GM12872 (cell line): ENCODE results near the gene YBX2.

Experiments used
- TF ChIP-seq, protein P1 (sequence below): IDR thresholded peaks from 3 replicates; pipeline ENCODE4 v1.5.1; 2011; ENCODE audit warnings: low read depth, mild to moderate bottlenecking, low read length, moderate library complexity; ENCODE audit not compliant: insufficient read depth

YBX2 gene

DNA sequence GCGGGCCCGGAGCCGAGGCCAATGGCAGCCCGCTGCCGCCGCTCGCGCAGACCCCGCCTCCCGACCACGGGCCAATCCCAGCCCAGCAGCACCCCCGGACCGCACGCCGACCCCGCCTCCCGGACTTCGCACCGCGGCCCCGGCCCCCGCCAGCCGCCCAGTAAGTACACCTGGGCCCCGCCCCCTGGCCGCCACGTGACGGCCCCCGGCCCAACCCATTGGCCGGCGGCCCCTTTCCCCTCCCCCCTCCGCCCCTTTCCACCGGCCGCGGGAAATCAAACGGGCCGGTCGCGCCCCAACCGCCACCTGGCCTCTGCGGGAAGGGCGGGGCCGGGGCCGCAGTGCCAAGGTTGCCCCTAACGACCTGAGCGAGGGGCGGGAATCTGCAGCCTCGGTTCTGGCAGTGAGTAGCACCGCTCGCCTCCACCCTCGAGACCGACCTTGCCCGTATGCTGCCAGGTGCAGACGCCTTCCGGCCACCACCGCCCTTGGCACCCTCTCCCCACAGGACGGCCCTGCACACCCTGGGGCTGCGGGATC is at the start of gene YBX2:
Gene YBX2, minus strand, starts transcription at position 26 of the 540 bp plus-strand sequence. CDS start 139 bp downstream, outside the sequence.
- TF ChIP-seq, protein P1, sequence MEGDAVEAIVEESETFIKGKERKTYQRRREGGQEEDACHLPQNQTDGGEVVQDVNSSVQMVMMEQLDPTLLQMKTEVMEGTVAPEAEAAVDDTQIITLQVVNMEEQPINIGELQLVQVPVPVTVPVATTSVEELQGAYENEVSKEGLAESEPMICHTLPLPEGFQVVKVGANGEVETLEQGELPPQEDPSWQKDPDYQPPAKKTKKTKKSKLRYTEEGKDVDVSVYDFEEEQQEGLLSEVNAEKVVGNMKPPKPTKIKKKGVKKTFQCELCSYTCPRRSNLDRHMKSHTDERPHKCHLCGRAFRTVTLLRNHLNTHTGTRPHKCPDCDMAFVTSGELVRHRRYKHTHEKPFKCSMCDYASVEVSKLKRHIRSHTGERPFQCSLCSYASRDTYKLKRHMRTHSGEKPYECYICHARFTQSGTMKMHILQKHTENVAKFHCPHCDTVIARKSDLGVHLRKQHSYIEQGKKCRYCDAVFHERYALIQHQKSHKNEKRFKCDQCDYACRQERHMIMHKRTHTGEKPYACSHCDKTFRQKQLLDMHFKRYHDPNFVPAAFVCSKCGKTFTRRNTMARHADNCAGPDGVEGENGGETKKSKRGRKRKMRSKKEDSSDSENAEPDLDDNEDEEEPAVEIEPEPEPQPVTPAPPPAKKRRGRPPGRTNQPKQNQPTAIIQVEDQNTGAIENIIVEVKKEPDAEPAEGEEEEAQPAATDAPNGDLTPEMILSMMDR: no peak

- TF ChIP-seq, protein P1: no peak
These were observed 48.8 kb upstream of the YBX2 start for GRCh38 chr17:7343250-7343649.

DNA sequence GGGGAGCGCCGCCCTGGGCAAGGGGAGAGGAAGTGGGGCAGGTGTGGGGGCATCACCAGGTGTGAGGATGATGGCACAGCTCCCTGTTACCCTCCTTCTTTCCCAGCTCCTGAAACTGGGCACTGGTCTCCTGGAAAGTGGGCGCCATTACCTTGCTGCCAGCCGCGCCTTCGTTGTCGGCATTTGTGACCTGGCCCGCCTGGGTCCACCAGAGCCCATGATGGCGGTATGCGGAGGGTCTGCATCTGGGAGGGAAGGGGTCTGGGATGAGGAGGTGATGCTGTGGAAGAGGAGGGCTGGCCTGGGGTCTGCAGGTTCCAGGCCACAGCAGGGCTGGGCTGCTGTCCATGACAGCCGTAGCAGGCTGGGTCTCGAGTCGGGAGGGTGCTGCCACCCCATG is 47.4 kb upstream of the YBX2 start:
- TF ChIP-seq, protein P1: no peak

GRCh38 chr17:7340179-7340578 is 45.7 kb upstream of the YBX2 start:
- TF ChIP-seq, protein P1: no peak

DNA sequence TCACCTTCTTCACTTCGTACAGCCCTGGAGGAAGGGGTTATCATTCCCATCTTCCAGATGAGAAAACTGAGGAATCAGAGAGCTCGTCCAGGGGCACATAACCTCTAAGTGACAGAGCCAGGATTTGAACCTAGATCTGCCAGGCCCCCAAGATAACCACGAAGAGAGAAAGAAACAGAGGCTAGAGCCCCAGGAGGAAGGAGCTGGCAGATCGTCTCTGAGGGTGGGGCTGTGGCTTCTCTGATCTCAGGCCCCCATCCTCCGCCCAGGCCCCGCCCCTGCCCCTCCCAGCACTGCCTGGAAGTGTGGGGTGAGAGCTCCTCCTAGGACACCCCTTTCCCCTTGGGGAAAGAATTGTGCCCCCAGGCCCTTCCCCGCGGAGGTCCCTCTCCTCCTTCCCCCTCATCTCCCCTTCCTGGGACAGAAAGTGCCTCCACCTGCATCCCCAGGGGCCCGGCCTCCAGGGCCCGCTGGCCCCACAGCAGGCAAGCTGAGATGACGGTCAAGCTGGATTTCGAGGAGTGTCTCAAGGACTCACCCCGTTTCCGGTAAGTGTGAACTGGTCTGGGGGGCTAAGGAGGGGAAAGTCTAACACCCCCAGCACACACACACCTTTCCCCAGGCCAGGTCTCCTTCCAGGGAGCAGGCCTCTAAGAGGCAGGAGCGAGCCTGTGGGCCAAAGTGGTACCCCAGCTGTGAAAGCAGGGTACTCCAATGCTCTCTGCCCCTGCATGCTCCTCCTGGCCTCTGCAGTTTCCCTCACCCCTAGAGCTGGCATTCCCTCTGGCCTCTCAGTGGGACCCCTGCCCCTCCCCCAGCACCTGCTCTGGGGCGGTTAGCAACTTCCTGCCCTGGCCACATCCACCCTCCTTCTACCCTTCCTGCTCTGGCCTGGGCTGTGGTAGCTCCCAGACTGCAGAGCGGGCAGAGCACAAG is 42.1 kb upstream of the YBX2 start, which contains the start of gene ACAP1:
Gene ACAP1, plus strand, starts transcription at position 290 of the 936 bp plus-strand sequence. Its CDS starts 206 bp downstream, at position 496.
- TF ChIP-seq, protein P1: no peak

- TF ChIP-seq, protein P1: no peak
These were observed 40.6 kb upstream of the YBX2 start for GRCh38 chr17:7334938-7335538.

DNA sequence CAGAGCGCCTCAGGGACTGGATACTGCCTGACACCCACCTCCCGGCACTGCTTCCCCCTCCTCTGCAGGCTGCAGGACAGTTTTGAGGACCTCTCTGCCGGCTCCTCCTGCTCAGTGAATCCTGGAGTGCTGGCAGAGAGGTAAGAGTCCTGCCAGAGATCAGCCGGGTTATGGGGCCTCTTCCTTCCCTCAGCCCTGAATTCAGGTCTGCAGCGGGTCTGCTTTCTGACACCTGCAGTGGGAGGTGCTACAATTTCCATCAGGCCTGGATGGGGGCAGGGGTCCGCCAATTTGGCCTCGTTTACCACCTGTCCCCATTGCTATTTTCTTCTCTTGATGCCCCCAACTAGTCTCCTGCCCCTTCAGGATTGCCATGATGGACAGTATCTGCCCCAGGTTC is 37.7 kb upstream of the YBX2 start:
- TF ChIP-seq, protein P1: no peak
